H9 (cell line): ENCODE measurements around the gene TSPAN17. TPM values are rescaled to one million over a fixed set of nuclear protein-coding genes. Genes with fewer than 3 reads are reported as not detected.

ENCODE experiments used
- DNase-seq: peaks from one replicate; pipeline ENCODE4 v3.0.0-alpha.2; 2017
- H2AFZ ChIP-seq: one replicate; pipeline ENCODE4 v1.6.1; 2013; ENCODE audit warnings: mild to moderate bottlenecking, low read length, control low read depth, moderate library complexity
- H2AK5ac ChIP-seq: 2 replicates; pipeline ENCODE4 v1.6.1; 2013; ENCODE audit warnings: low read length, control low read depth, mixed read lengths; ENCODE audit not compliant: insufficient read length
- H2BK120ac ChIP-seq: one replicate; pipeline ENCODE4 v1.6.1; 2013; ENCODE audit warnings: low read depth, mild to moderate bottlenecking, low read length, control low read depth, inconsistent platforms; ENCODE audit not compliant: poor library complexity, severe bottlenecking
- H2BK12ac ChIP-seq: 2 replicates; pipeline ENCODE4 v1.6.1; 2013; ENCODE audit warnings: low read length, control low read depth, mixed read lengths, low read depth; ENCODE audit not compliant: insufficient read length
- H2BK15ac ChIP-seq: 2 replicates; pipeline ENCODE4 v1.6.1; 2013; ENCODE audit warnings: low read depth, low read length, control low read depth
- H2BK20ac ChIP-seq: one replicate; pipeline ENCODE4 v1.6.1; 2013; ENCODE audit warnings: low read depth, mild to moderate bottlenecking, low read length, control low read depth, inconsistent platforms; ENCODE audit not compliant: poor library complexity, severe bottlenecking
- H2BK5ac ChIP-seq: 2 replicates; pipeline ENCODE4 v1.6.1; 2013; ENCODE audit warnings: low read length, control low read depth, mixed read lengths; ENCODE audit not compliant: insufficient read length
- H3K14ac ChIP-seq: 2 replicates; pipeline ENCODE4 v1.6.1; 2013; ENCODE audit warnings: low read length, control low read depth; ENCODE audit not compliant: insufficient read depth
- H3K18ac ChIP-seq: 2 replicates; pipeline ENCODE4 v1.6.1; 2013; ENCODE audit warnings: low read depth, mild to moderate bottlenecking, mixed read lengths, low read length, control low read depth; ENCODE audit not compliant: insufficient read length
- H3K23ac ChIP-seq: 2 replicates; pipeline ENCODE4 v1.6.1; 2013; ENCODE audit warnings: low read length, control low read depth, mixed read lengths, low read depth; ENCODE audit not compliant: insufficient read length
- H3K23me2 ChIP-seq: 2 replicates; pipeline ENCODE4 v1.6.1; 2013; ENCODE audit warnings: low read depth, mild to moderate bottlenecking, mixed read lengths, low read length, control low read depth; ENCODE audit not compliant: insufficient read length, poor library complexity, severe bottlenecking
- H3K27ac ChIP-seq: 2 replicates; pipeline ENCODE4 v1.5.1; 2013; ENCODE audit warnings: low read length, control low read depth, mixed read lengths, low read depth; ENCODE audit not compliant: insufficient read length
- H3K27me3 ChIP-seq: 2 replicates; pipeline ENCODE4 v1.6.1; 2013; ENCODE audit warnings: low read length, control low read depth, inconsistent platforms; ENCODE audit not compliant: insufficient read depth
- H3K4ac ChIP-seq: 2 replicates; pipeline ENCODE4 v1.6.1; 2013; ENCODE audit warnings: low read depth, mild to moderate bottlenecking, control low read depth, inconsistent platforms, low read length, moderate library complexity
- H3K4me1 ChIP-seq: 2 replicates; pipeline ENCODE4 v1.6.1; 2013; ENCODE audit warnings: low read length, control low read depth, inconsistent platforms; ENCODE audit not compliant: insufficient read depth
- H3K4me2 ChIP-seq: 2 replicates; pipeline ENCODE4 v1.6.1; 2013; ENCODE audit warnings: low read length, control low read depth, mixed read lengths; ENCODE audit not compliant: insufficient read length, insufficient read depth
- H3K56ac ChIP-seq: 2 replicates; pipeline ENCODE4 v1.6.1; 2013; ENCODE audit warnings: low read depth, mild to moderate bottlenecking, mixed read lengths, low read length, control low read depth; ENCODE audit not compliant: insufficient read length
- H3K79me1 ChIP-seq: 2 replicates; pipeline ENCODE4 v1.6.1; 2013; ENCODE audit warnings: low read depth, mild to moderate bottlenecking, moderate library complexity, low read length, control low read depth, inconsistent platforms; ENCODE audit not compliant: insufficient read depth, poor library complexity, severe bottlenecking
- H3K79me2 ChIP-seq: 2 replicates; pipeline ENCODE4 v1.6.1; 2013; ENCODE audit warnings: low read length, control low read depth, inconsistent platforms; ENCODE audit not compliant: insufficient read depth
- H3K9ac ChIP-seq: 2 replicates; pipeline ENCODE4 v1.6.1; 2013; ENCODE audit warnings: low read length, control low read depth, mixed read lengths; ENCODE audit not compliant: insufficient read length; ENCODE audit errors: extremely low read depth
- H3K9me3 ChIP-seq: one replicate; pipeline ENCODE4 v1.6.1; 2013; ENCODE audit warnings: low read depth, low read length, inconsistent platforms; ENCODE audit not compliant: control insufficient read depth
- H3T11ph ChIP-seq: one replicate; pipeline ENCODE4 v1.6.1; 2013; ENCODE audit warnings: mild to moderate bottlenecking, low read length, control low read depth, inconsistent platforms
- H4K20me1 ChIP-seq: one replicate; pipeline ENCODE4 v1.6.1; 2013; ENCODE audit not compliant: control insufficient read depth, insufficient read length, insufficient read depth
- H4K5ac ChIP-seq: 2 replicates; pipeline ENCODE4 v1.6.1; 2013; ENCODE audit warnings: low read depth, mild to moderate bottlenecking, mixed read lengths, low read length, control low read depth; ENCODE audit not compliant: insufficient read length
- H4K8ac ChIP-seq: replicated peaks from 2 replicates; pipeline ENCODE4 v1.6.1; 2013; ENCODE audit warnings: low read length, control low read depth, mixed read lengths, low read depth; ENCODE audit not compliant: insufficient read length
- H4K91ac ChIP-seq: 2 replicates; pipeline ENCODE4 v1.6.1; 2013; ENCODE audit warnings: low read depth, mild to moderate bottlenecking, moderate library complexity, mixed read lengths, low read length, control low read depth; ENCODE audit not compliant: insufficient read length
- H3K27ac Mint-ChIP-seq, 3 experiments: 2 replicates in 2 of 3; 3 replicates in 1 of 3; pipeline ENCODE4 v1.8.0; 2020 to 2021; ENCODE audit warnings: mixed read lengths in 3 of 3, mild to moderate bottlenecking in 1 of 3, moderate library complexity in 1 of 3
- H3K27me3 Mint-ChIP-seq: 2 replicates; pipeline ENCODE4 v1.8.0; 2021; ENCODE audit warnings: low read depth, mild to moderate bottlenecking, moderate library complexity, mixed read lengths
- H3K36me3 Mint-ChIP-seq, 3 experiments: 2 replicates in 2 of 3; 3 replicates in 1 of 3; pipeline ENCODE4 v1.8.0; 2020 to 2021; ENCODE audit warnings: low read depth in 3 of 3, mixed read lengths in 3 of 3; ENCODE audit not compliant: insufficient read depth in 1 of 3
- H3K4me1 Mint-ChIP-seq, 2 experiments: 2 replicates each; pipeline ENCODE4 v1.8.0; 2020; ENCODE audit warnings: mixed read lengths in 2 of 2
- H3K4me3 Mint-ChIP-seq, 2 experiments: 2 replicates in 1 of 2; 3 replicates in 1 of 2; pipeline ENCODE4 v1.8.0; 2020 to 2021; ENCODE audit warnings: mild to moderate bottlenecking in 2 of 2, mixed read lengths in 2 of 2, moderate library complexity in 1 of 2
- H3K9me3 Mint-ChIP-seq, 2 experiments: 2 replicates in 1 of 2; 3 replicates in 1 of 2; pipeline ENCODE4 v1.8.0; 2020; ENCODE audit warnings: mild to moderate bottlenecking in 2 of 2, mixed read lengths in 2 of 2, moderate library complexity in 1 of 2
- CTCF ChIP-seq: fragments of 200-600 bp; sonication (generic); conservative IDR thresholded peaks from 3 replicates; pipeline ENCODE4 v1.8.0; 2021; ENCODE audit warnings: antibody characterized with exemption, mild to moderate bottlenecking
- WGBS: extraction: QIAGEN DNeasy Blood & Tissue Kit; methylation state at CpG from one replicate; pipeline ENCODE4 v1.1.7; 2013; ENCODE audit warnings: missing lambda C conversion rate, low lambda C conversion rate, mixed read lengths; ENCODE audit not compliant: insufficient read length; ENCODE audit errors: extremely low coverage; 5-methylcytosine and 5-hydroxymethylcytosine counted together
- total RNA-seq: library from RNA; stranded (reverse); gene quantifications from 2 replicates; pipeline ENCODE4 v1.2.1, GENCODE V29; 2021

Gene TSPAN17
- total RNA-seq, 1 experiment from 2014 or later = 46.8 TPM

DNA sequence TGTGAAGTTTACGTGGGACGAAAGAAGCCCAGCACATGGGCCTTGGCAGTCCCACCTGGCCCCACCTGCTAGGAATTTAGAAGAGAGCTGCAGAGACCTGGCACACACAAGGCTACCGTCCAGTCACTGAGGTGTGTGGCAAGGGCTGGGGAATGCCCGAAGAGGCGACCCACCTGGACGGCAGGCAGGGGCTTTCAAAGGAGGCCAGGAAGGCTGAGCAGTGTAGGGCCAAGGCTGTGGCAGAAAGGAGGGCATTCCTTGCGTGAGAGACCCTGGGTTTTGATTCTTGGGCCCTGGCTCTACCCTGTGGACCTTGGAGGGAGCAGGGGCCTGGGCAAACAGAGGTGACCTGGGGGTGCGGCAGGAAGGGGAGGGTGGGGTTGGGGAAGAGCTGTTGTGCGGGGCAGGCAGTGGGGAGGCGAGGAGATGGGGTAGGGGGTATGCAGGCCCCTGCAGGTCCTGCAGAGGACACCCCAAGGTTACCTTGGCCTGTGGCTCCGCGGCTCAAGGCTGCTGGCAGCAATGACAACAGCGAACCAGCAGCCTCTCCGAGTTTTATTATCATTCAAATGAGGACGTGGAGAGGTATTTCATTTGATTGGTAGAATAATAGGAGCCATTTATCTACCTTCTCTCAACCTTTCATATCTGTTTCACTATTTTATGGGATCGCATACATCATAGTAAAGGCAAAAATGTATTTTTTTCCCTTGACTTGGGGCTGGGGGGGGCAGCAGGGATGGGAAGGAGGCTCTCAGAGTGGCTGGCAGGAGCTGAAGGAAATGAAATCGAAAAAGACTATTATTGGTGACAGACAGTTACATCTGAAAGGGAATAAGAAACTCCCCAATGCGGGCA is 24.8 kb downstream of the TSPAN17 start:
- Histone ChIP-seq H3K56ac (no peak overlapping the region), H3K27me3 (no peaks in the 10 kb centered on the region), H3K9me3 (no peaks in the 10 kb centered on the region), H3K14ac (peak overlapping the region; percentile 51; the same call in 1 of the 2 replicates), H3K27ac (no peak overlapping the region), H2BK5ac (no peak overlapping the region), H3K18ac (peak overlapping the region; percentile 81), H3K4ac (no peak overlapping the region), H3K9ac (no peak overlapping the region), H3K23me2 (no peaks in the 10 kb centered on the region), H3K79me1 (no peaks in the 10 kb centered on the region), H3K23ac (no peak overlapping the region), H2BK12ac (no peak overlapping the region), H3K4me2 (no peak overlapping the region), H3K79me2 (no peaks in the 10 kb centered on the region), H4K5ac (no peak overlapping the region), H4K91ac (no peak overlapping the region), H3T11ph (no peak overlapping the region), H3K4me1 (peaks cover 4% of the 10 kb centered on the region; the same call in 1 of the 2 replicates), H2AFZ (no peak overlapping the region), H4K8ac (no peak overlapping the region), H2BK15ac (0 out of 2 replicates have a peak overlapping the region, but pooled peaks have one; percentile 91), H4K20me1 (no peaks in the 10 kb centered on the region), H2BK20ac (no peak overlapping the region), H2AK5ac (no peak overlapping the region), H2BK120ac (no peak overlapping the region)
- no peak for TF ChIP-seq CTCF
- Mint-ChIP-seq H3K36me3 (peaks cover 0 to 1% (median 0%) of the 10 kb centered on the region in 3 experiments; a peak in 2 of 7 replicates), H3K4me3 (peak overlapping the region; percentile 12 to 34; a peak in 2 of 5 replicates), H3K4me1 (peaks cover 26 to 46% of the 10 kb centered on the region in 2 experiments), H3K9me3 (no peaks in the 10 kb centered on the region), H3K27ac (peak overlapping the region; percentile 63 to 93 (median 65); a peak in 5 of 7 replicates), H3K27me3 (peaks cover 8% of the 10 kb centered on the region)
- peak; percentile 58 for DNase-seq
- no CpG with 5 or more reads among the region's 18 CpGs for WGBS
